GM21786 (cell line): ENCODE results near the gene PLAC8L1.
A peak's percentile ranks its signal among the peaks of the same experiment; 100 is the strongest.

Experiments used
- ATAC-seq: cut with Tn5 transposase; IDR thresholded peaks from one replicate; pipeline ENCODE4 v1.9.1; 2021; ENCODE audit not compliant: unreplicated experiment

Gene PLAC8L1

DNA sequence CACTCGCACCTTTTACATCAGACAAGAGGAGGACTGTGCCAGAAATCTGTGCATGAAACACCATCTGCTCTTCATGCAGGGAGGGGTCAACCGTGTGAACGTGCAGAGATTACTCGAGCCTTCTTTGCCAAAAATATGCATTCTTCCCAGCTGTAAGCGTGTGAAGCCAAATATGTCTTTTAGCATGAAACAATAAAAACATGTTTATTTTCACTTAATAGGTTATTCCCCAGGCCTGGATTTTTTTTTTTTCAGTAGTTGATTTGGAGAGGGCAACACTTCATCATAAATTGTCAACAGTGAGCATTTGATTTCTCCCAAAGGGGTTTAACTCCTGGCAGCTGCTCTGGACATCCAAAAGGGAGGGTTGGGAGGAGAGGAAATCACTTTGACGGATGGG is 23.8 kb downstream of the PLAC8L1 start:
- no peak for ATAC-seq

DNA sequence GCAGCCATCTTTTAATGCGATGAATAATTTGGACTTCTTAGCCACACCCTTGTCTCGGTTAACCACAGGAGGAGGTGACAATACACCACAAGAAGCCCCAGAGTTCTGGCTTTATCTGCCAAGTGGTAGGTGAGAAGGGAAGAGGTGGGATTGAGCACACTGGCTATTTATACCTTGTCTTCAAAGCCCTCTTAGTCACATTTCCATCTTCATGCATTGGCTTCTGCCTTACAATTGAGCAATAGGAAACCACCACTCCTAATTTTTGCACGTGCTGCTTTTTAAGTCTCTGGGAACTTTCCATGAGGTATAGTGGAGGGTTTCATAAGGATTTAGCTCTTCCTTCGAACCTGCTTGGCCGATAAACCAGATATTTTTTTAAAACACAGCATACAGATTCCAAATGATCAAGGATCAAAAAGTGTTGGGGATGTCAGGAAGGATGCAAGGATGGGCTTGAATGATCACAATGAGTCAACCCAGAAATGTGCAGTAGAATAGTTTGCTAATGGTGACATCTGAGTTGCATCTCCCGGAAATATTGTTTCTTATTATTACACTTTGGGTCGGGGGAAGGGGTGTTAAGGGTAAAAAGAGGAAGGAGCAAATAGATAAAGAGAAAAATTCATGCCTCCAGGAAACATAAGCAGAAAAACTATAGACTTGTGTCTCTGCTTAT is 25.5 kb downstream of the PLAC8L1 start:
- ATAC-seq = no peak

DNA sequence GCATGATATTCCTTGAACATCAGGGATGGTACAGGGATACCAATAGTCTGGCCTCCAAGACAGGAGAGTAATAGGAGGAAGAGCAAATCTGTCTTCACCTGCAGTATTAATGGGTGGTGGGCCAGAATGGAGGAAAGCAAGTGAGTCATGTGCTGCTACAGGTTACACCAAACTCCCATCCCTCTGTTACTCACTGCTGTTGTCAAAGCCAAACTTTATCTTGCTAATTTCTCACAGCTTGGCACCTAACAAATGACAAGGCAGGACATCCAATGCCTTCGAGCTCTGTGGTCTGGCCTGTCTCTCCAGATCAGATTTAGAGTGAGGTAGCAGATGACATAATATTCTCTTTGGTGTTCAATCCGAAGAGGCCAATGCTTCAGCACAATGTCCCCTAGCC is 26.8 kb downstream of the PLAC8L1 start:
- ATAC-seq = no peak

DNA sequence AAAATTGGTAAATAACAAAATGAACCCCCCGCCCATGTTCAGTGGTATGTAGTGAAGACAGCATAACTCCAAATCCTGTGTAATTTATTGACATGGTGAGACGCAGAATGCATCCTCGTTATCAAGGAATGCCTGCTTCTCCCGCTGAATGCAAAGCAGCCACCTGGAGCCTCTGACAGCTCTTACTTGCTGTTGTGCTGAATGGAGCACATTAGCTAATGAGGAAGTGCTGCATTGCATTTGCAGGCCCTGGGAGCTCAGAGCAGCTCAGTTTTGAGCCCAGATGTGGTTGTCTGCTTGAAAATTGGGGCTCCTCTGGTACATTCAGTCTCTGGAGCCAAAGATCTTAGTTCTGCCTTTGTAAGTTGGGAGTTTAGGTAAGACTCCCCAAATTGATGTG is 28.9 kb downstream of the PLAC8L1 start:
- no peak for ATAC-seq

DNA sequence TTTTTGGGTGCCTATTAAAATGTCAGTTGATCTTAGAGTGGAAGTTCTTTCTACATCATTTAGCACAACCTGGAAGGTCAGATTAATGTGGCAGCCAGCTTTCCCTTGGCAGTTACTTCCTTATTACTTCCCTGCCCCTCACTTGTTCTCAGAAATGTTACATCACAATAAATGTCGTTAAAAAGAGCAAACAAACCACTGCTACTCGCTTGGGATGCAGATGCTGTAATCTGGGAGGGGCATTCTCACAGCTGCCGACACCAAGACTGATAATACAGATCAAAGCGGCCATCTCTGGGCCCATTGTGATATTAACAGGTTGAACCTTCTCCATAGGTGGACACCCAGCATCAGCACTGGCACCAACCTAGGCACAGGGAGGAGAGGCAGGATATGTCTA is 29.3 kb downstream of the PLAC8L1 start:
- ATAC-seq = no peak

DNA sequence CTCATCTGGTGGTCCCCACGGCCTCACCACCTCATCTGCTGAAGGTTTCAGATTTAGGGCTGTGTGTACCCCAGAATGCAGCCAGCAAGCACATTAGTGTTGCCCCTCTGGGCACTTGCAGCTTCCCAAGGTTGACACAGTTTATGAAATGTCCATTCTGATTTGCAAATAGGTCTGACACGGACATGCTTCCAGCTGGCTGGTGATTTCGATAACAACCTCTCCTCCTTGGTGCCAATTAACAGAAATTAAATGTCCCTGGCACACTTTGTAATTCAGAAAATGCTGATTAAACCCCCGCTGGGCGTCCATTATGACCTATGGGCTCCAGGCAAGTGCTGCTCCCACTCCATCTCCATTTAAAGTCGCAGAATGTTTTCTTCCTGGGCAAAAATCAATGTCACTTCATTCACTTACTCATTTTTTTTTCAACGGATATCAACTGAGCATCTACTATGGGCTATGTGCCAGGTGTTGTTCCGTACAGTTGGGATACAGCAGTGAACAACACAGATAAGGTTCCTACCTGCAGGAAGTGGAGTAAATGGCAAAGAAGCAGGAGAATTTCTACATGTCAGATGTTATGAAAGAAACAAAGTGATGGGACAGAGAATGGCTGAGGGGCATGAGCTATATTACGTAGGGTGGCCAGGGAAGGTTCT is 32.0 kb downstream of the PLAC8L1 start:
- no peak for ATAC-seq

DNA sequence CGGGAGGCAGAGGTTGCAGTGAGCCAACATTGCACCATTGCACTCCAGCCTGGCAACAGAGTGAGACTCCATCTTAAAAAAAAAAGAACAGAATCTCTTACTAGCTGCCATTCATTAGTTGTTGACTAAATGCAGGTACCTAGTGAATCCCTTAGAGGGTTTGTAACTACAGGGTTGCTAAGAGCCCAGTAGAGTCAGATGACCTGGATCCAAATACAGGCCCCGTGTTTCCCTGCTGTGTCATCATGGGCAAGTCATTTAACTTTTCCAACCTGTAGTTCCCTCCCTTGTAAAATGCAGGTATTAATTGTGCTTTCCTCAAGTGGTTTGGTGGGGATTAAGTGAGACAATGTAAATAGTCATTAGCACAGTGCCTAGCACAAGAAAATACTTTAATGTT is 32.8 kb downstream of the PLAC8L1 start:
- no peak for ATAC-seq

DNA sequence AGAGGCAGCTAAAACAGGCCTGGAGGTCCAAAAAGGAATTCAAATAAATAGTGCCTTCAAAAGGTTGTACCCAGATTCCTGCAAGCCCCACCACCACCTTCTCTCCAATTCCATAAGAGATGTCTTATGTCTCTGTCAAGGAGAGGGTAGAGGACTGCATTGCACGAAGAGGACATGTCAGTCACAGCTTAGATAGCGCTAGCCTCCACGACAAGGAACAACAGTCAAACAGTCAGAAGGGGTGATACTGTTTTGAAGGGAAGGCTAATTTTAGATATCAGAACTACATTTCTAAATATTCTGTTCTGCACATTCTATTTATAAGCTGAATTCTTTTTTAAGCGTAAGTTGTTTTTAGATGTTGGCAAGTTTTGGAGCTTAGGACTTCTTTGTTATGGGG is 34.2 kb downstream of the PLAC8L1 start:
- ATAC-seq = no peak

DNA sequence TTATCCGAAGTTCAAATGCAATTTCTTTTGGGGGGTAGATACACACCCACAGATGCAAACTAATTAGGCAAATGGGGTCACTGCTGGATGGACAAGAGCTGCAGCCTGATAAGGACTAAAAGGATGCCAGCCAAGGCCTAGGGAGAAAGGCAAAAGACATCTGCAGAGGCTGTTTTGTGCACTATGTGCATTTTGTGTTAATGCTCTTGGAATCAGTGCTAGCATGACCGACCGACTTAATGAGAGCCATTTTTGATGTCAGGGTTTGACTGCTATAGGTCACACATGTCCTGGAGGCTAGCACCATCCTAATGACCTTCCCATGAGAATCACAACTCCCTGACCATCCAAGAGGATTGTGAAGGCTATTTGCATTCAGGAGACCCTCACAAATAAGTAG is 34.6 kb downstream of the PLAC8L1 start:
- no peak for ATAC-seq

DNA sequence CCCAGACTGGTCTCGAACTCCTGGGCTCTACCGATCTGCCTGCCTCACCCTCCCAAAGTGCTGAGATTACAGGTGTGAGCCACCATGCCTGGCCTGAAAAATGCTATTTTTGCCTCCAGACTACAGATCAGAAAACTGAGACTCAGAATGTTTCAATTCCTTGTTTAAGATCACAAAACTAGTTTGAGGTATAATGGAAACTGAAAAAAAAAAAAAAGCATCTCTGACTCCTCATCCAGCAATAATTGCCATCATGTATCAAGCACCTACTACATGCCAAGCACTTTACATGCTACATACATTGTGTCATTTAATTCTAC is 35.6 kb downstream of the PLAC8L1 start:
- no peak for ATAC-seq

DNA sequence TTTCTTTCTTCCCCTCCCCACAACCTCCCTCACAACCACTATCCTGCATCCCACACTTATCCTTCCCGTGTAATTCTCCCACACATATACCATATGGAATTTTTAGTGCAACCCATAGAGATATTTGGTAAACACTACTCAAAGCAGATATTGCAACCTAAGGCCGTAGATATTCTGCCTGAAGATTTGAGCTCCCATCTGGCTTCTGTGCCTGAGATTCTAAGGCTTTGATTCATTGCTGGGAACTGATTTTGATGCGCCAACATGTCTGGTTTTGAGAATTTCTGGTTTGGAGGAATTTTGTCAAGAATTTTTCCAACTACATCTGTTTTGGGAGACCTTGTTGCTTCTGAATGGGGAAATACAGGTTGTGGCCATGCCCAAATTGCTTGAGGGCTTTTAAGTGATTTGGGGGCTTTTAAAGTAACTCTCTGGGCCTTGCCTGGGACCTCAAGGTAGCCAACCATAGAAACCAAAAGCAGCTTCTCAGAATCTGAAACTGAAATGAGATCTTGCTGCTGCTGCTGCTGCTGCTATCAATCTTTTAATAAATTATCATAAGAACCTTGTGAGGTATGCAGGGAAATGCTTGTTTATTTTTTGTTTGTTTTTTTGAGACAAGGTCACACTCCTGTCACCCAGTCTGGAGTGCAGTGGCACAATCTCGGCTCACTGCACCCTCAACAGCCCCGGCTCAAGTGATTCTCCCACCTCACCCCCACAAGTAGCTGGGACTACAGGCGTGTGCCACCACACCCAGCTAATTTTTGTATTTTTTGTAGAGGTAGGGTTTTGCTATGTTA is 36.2 kb downstream of the PLAC8L1 start:
- ATAC-seq = peak; percentile 66

DNA sequence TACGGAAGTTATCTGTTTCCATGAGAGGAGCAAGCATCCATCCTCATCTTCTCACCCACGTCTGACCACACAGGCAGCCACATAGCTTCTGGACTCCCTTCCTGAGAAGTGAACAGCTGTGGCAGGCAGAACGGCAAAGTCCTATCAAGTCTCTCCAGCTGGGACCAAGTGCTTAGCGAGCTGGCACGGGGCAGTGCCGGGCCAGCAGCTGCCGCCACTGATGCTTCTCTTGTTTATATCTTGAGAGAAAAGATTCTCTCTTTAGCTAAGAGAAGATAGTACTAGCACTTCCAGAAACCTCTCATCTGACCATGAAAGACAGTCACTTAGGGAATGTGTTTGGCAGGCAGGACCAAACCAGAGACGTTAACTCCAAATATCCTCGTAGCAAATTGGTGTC is 37.2 kb downstream of the PLAC8L1 start:
- ATAC-seq = no peak

DNA sequence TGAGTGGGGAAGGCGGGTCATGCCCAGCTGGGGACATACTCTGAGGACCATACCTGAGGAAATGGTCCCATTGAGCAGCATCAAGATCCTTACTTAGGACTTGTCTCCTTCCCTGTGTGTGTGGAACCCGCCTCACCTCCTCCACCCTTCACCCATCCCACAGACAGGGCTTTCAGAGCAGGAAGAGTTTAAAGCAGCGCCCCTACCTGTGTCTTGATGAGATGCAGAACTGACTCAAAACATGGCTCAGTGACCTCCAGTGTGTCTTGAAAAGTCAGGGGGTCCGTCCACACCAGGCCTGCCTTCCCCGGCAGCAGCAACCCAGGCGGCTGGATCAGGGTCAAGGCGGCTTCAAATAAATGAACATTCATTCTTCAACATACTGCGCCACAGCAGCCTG is 38.4 kb downstream of the PLAC8L1 start:
- no peak for ATAC-seq

DNA sequence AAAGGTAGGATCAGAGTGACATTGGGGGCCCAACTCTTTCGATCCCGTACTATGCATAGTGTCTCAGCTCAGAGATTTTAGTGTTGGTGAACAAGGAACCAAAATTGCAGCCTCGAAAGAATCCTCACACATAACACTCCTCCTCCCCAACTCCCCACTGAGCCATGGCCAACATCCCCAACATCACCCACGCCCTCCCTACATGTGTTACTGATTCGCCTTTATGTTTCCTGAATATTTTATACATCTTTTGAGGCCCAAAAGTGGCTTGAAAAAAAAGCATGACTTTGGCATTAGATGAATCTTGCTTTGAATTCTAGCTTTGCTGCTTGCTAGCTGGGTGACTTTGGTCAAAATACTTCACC is 45.2 kb downstream of the PLAC8L1 start:
- no peak for ATAC-seq

DNA sequence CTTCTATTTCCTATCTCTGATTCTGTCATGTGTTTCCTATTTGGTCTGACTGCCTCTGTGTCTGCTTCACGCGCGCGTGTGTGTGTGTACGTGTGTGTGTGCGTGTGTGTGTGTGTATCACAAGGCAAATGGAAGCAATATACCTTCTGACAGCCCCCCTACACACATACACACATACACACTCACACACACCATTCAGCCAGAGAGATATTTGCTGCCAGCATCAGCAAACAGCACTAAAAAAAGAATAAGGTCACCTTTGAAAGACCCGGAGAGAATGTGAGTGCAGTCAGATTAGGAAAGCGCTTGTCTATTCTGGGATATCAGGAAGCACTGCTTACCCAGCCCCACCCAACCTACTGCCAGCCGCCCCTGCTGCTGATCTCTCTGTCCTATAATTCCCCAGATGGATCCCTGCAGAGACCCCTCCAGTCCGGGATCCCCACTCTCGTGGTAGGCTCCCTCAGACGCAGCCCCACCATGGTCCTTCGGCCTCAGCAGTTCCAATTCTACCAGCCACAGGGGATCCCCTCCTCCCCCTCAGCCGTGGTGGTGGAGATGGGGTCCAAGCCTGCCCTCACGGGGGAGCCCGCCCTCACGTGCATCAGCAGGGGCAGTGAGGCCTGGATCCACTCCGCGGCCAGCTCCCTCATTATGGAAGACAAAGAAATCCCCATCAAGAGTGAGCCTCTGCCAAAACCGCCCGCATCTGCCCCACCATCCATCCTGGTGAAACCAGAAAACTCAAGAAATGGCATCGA is 45.7 kb downstream of the PLAC8L1 start:
- ATAC-seq = no peak

DNA sequence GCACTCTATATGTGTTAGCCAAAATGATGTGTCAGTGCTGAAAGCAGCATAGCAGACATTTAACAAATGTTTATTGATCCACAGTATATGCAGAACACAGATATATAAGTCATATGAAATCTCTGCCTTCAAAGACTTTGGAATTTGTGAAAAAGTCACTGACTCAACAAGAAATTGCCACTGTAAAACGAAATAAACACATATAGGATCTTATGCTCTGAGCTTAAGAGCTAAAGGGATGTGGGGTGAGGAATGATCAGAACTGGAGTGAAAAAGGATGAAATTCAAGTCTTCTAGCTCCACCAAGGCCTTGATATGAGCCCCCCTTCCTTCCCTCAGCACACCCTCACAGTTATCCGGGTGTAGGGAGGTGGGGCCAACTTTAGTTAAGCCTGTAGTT is 49.9 kb downstream of the PLAC8L1 start:
- no peak for ATAC-seq

DNA sequence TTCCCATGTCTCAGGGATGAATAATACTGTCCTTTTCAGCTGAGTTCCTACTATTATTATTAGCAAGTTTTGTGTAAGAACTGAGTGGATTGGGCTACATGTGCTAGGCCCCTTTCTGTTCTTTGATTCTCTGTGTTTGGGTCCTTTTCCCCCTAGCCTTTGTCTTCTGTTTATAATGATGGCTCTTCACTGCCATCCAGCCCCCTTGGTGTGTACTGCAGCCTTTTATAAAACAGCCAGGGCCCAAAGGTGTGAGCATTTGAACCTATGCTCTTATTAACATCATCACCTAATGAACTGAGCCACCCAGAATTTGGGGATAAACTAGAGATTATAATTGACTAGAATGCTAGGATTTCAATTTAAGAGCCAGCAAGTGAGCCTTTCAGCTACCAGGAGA is 52.6 kb downstream of the PLAC8L1 start:
- ATAC-seq = no peak

DNA sequence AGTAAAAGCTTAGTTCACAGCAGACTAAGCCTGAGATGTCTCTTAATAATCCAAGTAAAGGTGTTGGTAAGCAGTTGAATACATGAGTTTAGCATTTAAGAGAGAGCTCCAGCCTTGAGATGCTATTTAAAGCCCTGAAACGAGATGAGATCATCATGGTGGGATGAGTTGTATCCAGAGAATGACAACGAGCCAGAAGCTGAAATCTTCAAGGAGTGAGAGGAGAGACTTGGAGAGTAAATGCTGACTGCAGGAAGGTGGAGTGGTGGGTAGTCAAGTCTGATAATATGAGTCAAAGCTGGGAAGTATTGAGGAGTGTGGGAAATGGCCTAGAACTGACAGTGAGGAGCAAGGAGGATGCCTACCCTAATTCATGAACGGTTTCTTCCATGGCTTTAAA is 53.7 kb downstream of the PLAC8L1 start:
- no peak for ATAC-seq

DNA sequence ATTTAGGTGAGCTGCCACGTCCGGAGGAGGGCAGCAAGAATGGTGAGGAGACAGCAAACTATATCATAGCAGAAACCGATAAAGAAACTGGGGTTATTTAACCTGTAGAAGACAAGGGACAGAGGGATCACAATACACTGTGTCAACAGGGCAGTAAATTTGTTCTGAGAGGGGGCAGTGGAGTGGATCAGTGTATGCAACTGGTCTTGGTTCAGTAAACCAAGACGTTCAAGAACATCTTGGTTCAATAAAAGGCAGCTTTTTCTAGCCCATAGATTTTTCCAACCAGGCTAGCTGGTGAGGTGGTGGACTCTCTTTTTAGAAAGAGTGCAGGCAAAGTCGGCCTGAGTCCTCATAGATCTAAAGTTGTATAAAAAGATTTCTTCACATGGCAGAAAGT is 55.3 kb downstream of the PLAC8L1 start:
- no peak for ATAC-seq

DNA sequence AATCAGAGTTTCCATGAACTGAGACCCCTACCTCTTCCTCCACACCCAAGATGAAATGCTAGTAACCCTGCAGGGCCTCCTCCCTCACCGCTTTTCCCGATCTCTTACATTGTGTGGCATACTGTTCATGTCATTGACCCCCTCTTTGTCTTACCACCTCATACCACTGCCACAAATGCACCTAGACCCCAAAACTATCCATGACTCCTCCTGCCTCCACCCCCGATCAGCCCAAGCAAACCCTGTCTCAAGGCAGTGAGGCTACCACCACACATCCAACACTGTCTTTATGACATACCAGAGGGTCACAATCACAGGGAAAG is 55.7 kb downstream of the PLAC8L1 start:
- ATAC-seq = no peak

DNA sequence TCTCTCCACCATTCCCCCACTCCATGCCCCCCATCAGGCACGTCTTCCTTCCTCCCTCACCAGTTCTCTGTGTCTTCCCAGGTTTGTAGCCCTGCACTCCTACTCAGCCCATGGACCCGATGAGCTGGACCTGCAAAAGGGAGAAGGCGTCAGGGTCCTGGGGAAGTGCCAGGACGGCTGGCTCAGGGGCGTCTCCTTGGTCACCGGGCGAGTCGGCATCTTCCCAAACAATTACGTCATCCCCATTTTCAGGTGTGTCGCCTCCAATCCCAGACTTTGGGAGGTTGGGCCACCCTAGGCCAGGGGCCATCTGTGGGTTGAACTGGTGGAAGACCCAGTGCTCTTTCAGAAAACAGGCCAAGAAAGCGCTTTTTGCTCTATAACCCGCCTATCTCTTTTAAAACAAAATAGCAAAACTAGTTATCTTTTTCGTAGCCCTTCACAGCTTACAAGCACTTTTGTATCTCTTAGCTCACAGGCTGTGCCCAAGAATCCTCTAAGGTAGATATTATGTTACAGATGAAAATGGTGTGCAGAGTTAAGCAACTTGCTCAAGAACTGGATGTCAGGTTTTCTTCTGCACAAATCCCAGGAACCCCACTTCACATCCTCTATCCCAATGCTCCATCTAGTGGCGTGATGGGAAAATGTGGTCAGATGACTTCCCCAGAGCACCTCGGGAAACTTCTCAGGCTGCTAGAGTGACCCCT is 56.2 kb downstream of the PLAC8L1 start:
- no peak for ATAC-seq
